ENCODE data around the gene TAMM41. TPM values are rescaled to one million over a fixed set of nuclear protein-coding genes. Genes with fewer than 3 reads are reported as not detected.

The TAMM41 gene
- total RNA-seq, 1 donor from 2014 or later, result 14.9 TPM

DNA sequence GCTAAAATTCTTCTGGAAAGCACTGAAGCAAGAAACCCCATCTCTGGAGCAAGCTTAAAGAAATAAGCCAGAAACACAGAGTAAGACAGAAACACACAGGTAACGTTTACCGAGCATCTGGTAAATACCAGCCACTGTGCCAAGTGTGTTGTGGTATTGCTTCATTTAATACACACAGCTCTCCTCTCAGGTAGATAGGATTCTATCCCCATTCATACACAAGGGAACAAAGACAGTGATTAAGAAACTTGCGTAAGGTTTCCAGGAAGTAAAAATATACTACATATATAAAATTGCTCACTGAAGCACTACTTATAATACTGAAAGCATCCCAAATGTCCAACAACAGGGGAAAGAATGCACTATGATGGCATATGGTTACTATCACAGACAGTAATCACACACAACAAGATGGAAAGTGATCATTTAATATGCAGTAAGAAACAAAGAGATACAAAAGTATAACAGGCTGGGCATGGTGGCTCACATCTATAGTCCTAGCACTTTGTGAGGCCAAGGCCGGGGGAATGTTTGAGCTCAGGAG, 27.5 kb downstream of the TAMM41 start:
- Histone ChIP-seq H3K27me3 (ENCODE audit: low read depth) (no peaks in the 10 kb centered on the region), H3K36me3 (peaks cover 83% of the 10 kb centered on the region), H3K4me1 (no peaks in the 10 kb centered on the region), H3K27ac (no peak overlapping the region), H3K4me3 (no peak overlapping the region), H3K9me3 (no peaks in the 10 kb centered on the region)
- no peak for ATAC-seq
- TF ChIP-seq, protein P1, sequence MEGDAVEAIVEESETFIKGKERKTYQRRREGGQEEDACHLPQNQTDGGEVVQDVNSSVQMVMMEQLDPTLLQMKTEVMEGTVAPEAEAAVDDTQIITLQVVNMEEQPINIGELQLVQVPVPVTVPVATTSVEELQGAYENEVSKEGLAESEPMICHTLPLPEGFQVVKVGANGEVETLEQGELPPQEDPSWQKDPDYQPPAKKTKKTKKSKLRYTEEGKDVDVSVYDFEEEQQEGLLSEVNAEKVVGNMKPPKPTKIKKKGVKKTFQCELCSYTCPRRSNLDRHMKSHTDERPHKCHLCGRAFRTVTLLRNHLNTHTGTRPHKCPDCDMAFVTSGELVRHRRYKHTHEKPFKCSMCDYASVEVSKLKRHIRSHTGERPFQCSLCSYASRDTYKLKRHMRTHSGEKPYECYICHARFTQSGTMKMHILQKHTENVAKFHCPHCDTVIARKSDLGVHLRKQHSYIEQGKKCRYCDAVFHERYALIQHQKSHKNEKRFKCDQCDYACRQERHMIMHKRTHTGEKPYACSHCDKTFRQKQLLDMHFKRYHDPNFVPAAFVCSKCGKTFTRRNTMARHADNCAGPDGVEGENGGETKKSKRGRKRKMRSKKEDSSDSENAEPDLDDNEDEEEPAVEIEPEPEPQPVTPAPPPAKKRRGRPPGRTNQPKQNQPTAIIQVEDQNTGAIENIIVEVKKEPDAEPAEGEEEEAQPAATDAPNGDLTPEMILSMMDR (IDR thresholded peaks at IDR 0.05), result no peak
- intact Hi-C loops (cut with DNase I), result no loop called here
- DNase-seq, result no peak

DNA sequence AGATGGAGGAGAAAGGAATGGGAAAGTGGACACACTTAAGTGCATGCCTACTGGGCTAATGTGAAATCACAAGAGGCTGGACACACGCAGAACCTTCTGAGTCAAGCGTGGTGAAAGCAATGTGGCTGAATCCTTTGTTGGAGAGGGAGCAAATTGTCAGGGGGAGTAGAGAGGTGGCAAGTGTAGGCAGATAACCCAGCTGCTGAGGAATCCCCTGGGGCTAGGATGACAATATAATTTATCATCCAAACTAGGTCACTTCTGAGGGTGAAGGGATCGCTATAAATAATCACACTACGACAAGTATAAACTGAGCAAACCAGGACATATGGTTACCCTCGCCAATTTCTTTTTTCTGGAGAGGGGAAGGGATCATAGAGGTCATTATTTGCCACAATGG, 28.7 kb downstream of the TAMM41 start:
- DNase-seq (no peak), ATAC-seq (no peak)
- Histone ChIP-seq H3K9me3 (no peaks in the 10 kb centered on the region), H3K4me1 (no peaks in the 10 kb centered on the region), H3K27me3 (ENCODE audit: low read depth) (no peaks in the 10 kb centered on the region), H3K36me3 (peaks cover 88% of the 10 kb centered on the region), H3K4me3 (no peak overlapping the region), H3K27ac (no peak overlapping the region)
- TF ChIP-seq, protein P1 (IDR thresholded peaks at IDR 0.05), result no peak
- intact Hi-C loops (cut with DNase I), result no loop called here

DNA sequence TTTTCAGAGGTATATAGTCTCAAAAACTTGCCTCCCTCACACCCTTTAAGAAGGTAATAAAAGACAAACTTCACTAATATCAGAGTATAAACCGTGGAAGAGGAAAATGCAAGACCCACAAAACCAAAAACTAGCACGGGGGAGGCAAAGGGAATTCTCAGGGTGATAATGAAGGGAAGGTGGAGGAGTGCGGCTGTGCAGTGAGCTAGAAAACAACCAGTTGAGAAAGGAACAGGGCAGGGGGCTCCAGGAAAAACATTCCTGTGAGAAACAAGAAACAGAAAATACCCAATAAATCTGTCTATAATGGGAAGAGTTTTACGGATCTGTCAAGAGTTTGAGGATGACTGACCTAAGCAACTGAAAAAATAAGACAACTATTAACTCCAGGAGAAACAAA, 31.6 kb downstream of the TAMM41 start:
- Histone ChIP-seq H3K9me3 (no peaks in the 10 kb centered on the region), H3K36me3 (peaks cover 76% of the 10 kb centered on the region), H3K27me3 (ENCODE audit: low read depth) (no peaks in the 10 kb centered on the region), H3K4me1 (no peaks in the 10 kb centered on the region), H3K27ac (no peak overlapping the region), H3K4me3 (no peak overlapping the region)
- ATAC-seq, result no peak
- TF ChIP-seq, protein P1 (IDR thresholded peaks at IDR 0.05), result no peak
- intact Hi-C loops (cut with DNase I), result no loop called here
- no peak for DNase-seq

DNA sequence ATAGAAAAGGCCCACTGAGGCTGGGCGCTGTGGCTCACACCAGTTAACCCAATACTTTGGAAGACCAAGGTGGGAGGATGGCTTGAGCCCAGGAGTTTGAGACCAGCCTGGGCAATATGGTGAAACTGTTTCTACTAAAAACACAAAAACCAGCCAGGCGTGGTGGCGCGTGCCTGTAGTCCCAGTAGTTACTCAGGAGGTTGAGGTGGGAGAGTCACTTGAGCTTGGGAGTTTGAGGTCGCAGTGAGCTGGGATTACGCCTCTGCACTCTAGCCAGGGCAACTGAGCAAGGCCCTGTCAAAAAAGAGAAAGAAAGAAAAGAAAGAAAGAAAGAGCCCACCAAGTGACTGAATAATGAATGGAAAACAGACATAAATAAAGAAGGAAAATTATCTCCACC, 32.0 kb downstream of the TAMM41 start:
- Histone ChIP-seq H3K27me3 (ENCODE audit: low read depth) (no peaks in the 10 kb centered on the region), H3K4me1 (no peaks in the 10 kb centered on the region), H3K9me3 (no peaks in the 10 kb centered on the region), H3K4me3 (no peak overlapping the region), H3K27ac (no peak overlapping the region), H3K36me3 (peaks cover 73% of the 10 kb centered on the region)
- DNase-seq (no peak), ATAC-seq (no peak)
- TF ChIP-seq, protein P1 (IDR thresholded peaks at IDR 0.05), result no peak
- intact Hi-C loops (cut with DNase I), result no loop called here

DNA sequence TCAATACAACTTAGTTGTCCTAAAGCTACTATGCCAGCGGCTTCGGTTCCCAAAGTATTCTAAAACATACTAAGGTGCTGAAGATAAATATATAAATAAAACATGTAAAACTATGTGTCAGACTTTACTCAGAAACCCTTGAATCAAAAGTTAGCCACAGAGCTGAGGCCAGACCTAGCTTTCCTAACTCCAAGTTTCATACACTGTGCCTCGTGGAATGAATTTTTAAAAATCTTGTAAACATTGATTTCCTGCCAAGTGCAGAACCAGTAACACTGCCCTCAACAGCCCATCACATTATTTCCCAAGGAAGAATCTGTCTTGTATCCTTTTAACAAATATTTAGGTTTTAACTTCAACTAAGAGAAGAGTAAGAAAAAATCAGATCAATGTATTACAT, 36.4 kb downstream of the TAMM41 start:
- H3K36me3 ChIP-seq, result peaks cover 76% of the 10 kb centered on the region
- H3K27me3 ChIP-seq (ENCODE audit: low read depth), result no peaks in the 10 kb centered on the region
- ATAC-seq (no peak), DNase-seq (no peak)
- intact Hi-C loops (cut with DNase I), result no loop called here
- TF ChIP-seq, protein P1 (IDR thresholded peaks at IDR 0.05), result no peak
- no peak overlapping the region for H3K4me3 ChIP-seq
- H3K27ac ChIP-seq, result no peak overlapping the region
- H3K4me1 ChIP-seq, result no peaks in the 10 kb centered on the region
- no peaks in the 10 kb centered on the region for H3K9me3 ChIP-seq

DNA sequence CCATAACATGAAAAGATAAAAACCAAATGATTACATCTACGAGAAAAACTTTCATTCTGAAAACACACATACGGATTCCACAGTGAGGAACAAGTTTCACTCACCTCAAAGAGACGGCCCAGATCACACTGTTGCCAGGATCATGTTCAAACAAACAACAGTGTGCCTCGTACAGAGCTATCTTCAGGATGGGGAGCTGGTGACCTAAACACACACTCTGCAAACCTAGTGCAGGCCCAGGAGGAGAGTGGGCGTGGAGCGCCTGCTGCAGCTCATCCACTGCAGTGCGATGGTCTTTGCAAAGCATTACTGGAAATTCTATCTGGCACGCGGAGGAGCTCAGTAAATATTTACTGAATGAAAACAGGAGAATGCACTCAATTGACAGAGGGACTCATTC, 38.5 kb downstream of the TAMM41 start:
- Histone ChIP-seq H3K4me1 (no peaks in the 10 kb centered on the region), H3K4me3 (no peak overlapping the region), H3K27me3 (ENCODE audit: low read depth) (no peaks in the 10 kb centered on the region), H3K36me3 (peaks cover 60% of the 10 kb centered on the region), H3K27ac (no peak overlapping the region), H3K9me3 (no peaks in the 10 kb centered on the region)
- intact Hi-C loops (cut with DNase I), result no loop called here
- ATAC-seq, result no peak
- TF ChIP-seq, protein P1 (IDR thresholded peaks at IDR 0.05), result no peak
- no peak for DNase-seq
